Pancreas (tissue), 10 donors: ENCODE data around the gene TBCK. TPM values are rescaled to one million over a fixed set of nuclear protein-coding genes. Genes with fewer than 3 reads are reported as not detected.

Experiments used
- ATAC-seq, 4 donors: fragments of 200-7000 bp; cut with Tn5 transposase; one replicate each; pipeline versions ENCODE4 v1.8.0 to v1.9.1; 2020; ENCODE audit warnings: mild to moderate bottlenecking in 4 of 4, moderate library complexity in 4 of 4
- DNase-seq, 6 donors: peaks; one replicate each; pipeline ENCODE4 v3.0.0-alpha.2; 2020
- FAIRE-seq: peaks from 2 replicates; lab custom pipeline; 2012; peaks lifted over from hg19 to GRCh38; lab: Jason Lieb, UNC
- H3K27ac ChIP-seq, 4 donors: fragments of 200-600 bp; sonication (generic); 1 replicate in 3 of 4; 2 replicates in 1 of 4; pipeline versions ENCODE4 v1.5.0 to v1.8.0; 2020
- H3K27me3 ChIP-seq, 4 donors: fragments of 200-600 bp; one replicate each; pipeline ENCODE4 v1.8.0; 2021
- H3K36me3 ChIP-seq, 3 donors: fragments of 200-600 bp; sonication (generic) in 1 of 3; one replicate each; pipeline versions ENCODE4 v1.5.0 to v1.8.0; 2020 to 2021
- H3K4me1 ChIP-seq, 3 donors: fragments of 200-600 bp; one replicate each; pipeline ENCODE4 v1.8.0; 2021
- H3K4me3 ChIP-seq, 4 donors: fragments of 200-600 bp; sonication (generic) in 2 of 4; one replicate each; pipeline versions ENCODE4 v1.5.0 to v1.8.0; 2020 to 2021
- H3K9me3 ChIP-seq, 4 donors: fragments of 200-600 bp; one replicate each; pipeline ENCODE4 v1.8.0; 2021
- CTCF ChIP-seq, 4 donors: fragments of 200-600 bp; sonication (generic) in 3 of 4; IDR thresholded peaks; one replicate each; pipeline versions ENCODE4 v1.5.0 to v1.8.0; 2021; ENCODE audit warnings: antibody characterized with exemption in 4 of 4
- WGBS, 2 donors: extraction: QIAGEN DNeasy Blood & Tissue Kit; methylation state at CpG; one replicate each; pipeline ENCODE4 v1.1.7; 2013; 5-methylcytosine and 5-hydroxymethylcytosine counted together
- intact Hi-C, 3 donors: fragments of 100-400 bp; cut with DNase I; formaldehyde crosslinking; loops; one replicate each; pipeline versions ENCODE4 v1.11.1 to v1.14.2; 2022
- polyA plus RNA-seq, 2 donors: library from polyadenylated mRNA; stranded (reverse); fragments of 200-250 nt; gene quantifications; one replicate each; pipeline ENCODE4 v1.2.3, GENCODE V29; 2013
- total RNA-seq, 6 donors: library from RNA; stranded (reverse); fragmentation: NEBNext Ultra II Directional in 4 of 6; extraction: Animal tissue kit (Norgen Biotek cat#: 25700) in 4 of 6; gene quantifications; one replicate each; pipeline versions ENCODE4 v1.2.1 to v1.2.4, GENCODE V29; 2021 to 2023
- donor health status: healthy with polysubstance abuse.
- donor health status: DM: no; HTN: no; CAD: no; lungs with moderate emphysema.
- donor health status: DM: no; HTN: no; CAD: no.
- donor health status: control.
- donor health status: control.
- donor health status: Bipolar disorder and iron deficiency.
- donor health status: DM: yes; HTN: yes; CAD: no.
- donor health status: DM: no; HTN: no; CAD: no.
- donor health status: DM: no; HTN: no; CAD: no.
- donor health status: DM: yes; HTN: yes; CAD: no.

TBCK gene
- total and polyA plus RNA-seq, 8 donors = 5.3 to 35.1 (median 12.5) TPM

- no peaks in the 10 kb centered on the region for H3K4me1 ChIP-seq
- H3K27me3 ChIP-seq = no peaks in the 10 kb centered on the region
- no peak for TF ChIP-seq CTCF (IDR thresholded peaks at IDR 0.05)
- FAIRE-seq (no peak), DNase-seq (no peak), ATAC-seq (no peak)
- no peaks in the 10 kb centered on the region for H3K36me3 ChIP-seq
- no peaks in the 10 kb centered on the region for H3K9me3 ChIP-seq
- no peak overlapping the region for H3K27ac ChIP-seq
- H3K4me3 ChIP-seq = no peak overlapping the region
- intact Hi-C loops = no loop called here
These were observed 132.5 kb downstream of the TBCK start for GRCh38 chr4:106183551-106183950.

GRCh38 chr4:106172861-106173260, 143.1 kb downstream of the TBCK start:
- H3K4me3 ChIP-seq = no peak overlapping the region
- intact Hi-C loops = no loop called here
- ATAC-seq (no peak), DNase-seq (no peak), FAIRE-seq (no peak)
- TF ChIP-seq CTCF (IDR thresholded peaks at IDR 0.05) = no peak
- H3K27me3 ChIP-seq = no peaks in the 10 kb centered on the region
- no peaks in the 10 kb centered on the region for H3K4me1 ChIP-seq
- no peak overlapping the region for H3K27ac ChIP-seq
- H3K36me3 ChIP-seq = peaks cover 0 to 7% (median 0%) of the 10 kb centered on the region in 3 donors
- no peaks in the 10 kb centered on the region for H3K9me3 ChIP-seq

GRCh38 chr4:106165351-106166010, 150.5 kb downstream of the TBCK start:
- Histone ChIP-seq H3K4me1 (no peaks in the 10 kb centered on the region), H3K27me3 (no peaks in the 10 kb centered on the region), H3K4me3 (no peak overlapping the region), H3K9me3 (no peaks in the 10 kb centered on the region), H3K27ac (no peak overlapping the region), H3K36me3 (peaks cover 0 to 6% (median 0%) of the 10 kb centered on the region in 3 donors)
- intact Hi-C loops = no loop called here
- TF ChIP-seq CTCF (IDR thresholded peaks at IDR 0.05) = no peak
- FAIRE-seq (no peak), DNase-seq (no peak), ATAC-seq (no peak)
- 83 to 87% methylated on average over 1 of the region's 1 CpG for WGBS, 2 donors

- no peaks in the 10 kb centered on the region for H3K36me3 ChIP-seq
- no peak for TF ChIP-seq CTCF (IDR thresholded peaks at IDR 0.05)
- 89 to 98% methylated on average over 3 of the region's 3 CpGs for WGBS, 2 donors
- FAIRE-seq (no peak), ATAC-seq (no peak), DNase-seq (peak in 1 of 6 donors; percentile 15)
- H3K4me1 ChIP-seq = no peaks in the 10 kb centered on the region
- H3K4me3 ChIP-seq = no peak overlapping the region
- H3K27ac ChIP-seq = no peak overlapping the region
- H3K9me3 ChIP-seq = no peaks in the 10 kb centered on the region
- H3K27me3 ChIP-seq = no peaks in the 10 kb centered on the region
- intact Hi-C loops = no loop called here
These were observed 153.7 kb downstream of the TBCK start for GRCh38 chr4:106162278-106162677.

- no peak for FAIRE-seq
- no peak for DNase-seq
- TF ChIP-seq CTCF (IDR thresholded peaks at IDR 0.05) = no peak
- intact Hi-C loops = no loop called here
- WGBS, 2 donors = 90% methylated on average over 2 of the region's 2 CpGs
- Histone ChIP-seq H3K36me3 (no peaks in the 10 kb centered on the region), H3K4me3 (no peak overlapping the region), H3K27ac (no peak overlapping the region), H3K4me1 (no peaks in the 10 kb centered on the region), H3K27me3 (no peaks in the 10 kb centered on the region), H3K9me3 (no peaks in the 10 kb centered on the region)
- ATAC-seq = peak in 2 of 4 donors; percentile 25 to 33
These were observed 155.4 kb downstream of the TBCK start for GRCh38 chr4:106160560-106160959.
